ENCODE results near the gene HOXC13. TPM values are rescaled to one million over a fixed set of nuclear protein-coding genes. Genes with fewer than 3 reads are reported as not detected.
A peak's percentile ranks its signal among the peaks of the same experiment; 100 is the strongest.

The HOXC13 gene
- total RNA-seq, 2 experiments from 2014 or later, result not detected

- H3K4me3 ChIP-seq (ENCODE audit: low read length), result no peak overlapping the region
- ChIA-PET CTCF (interaction anchor here (1.8 kb wide), 1 partner anchor 19 kb away, joined by 4 read pairs; the partner anchor contains the start of gene HOXC10), POLR2A (interaction anchor here (1.5 kb wide), 1 partner anchor 10 kb away, joined by 5 read pairs; no protein-coding TSS in a partner anchor)
- peaks cover 8 to 58% of the 10 kb centered on the region in 2 experiments for H3K9me3 ChIP-seq (ENCODE audit: control insufficient read depth in 1 of 2, insufficient read depth in 1 of 2, low read length in 2 of 2)
- ATAC-seq (ENCODE audit: poor library complexity) (no peak), DNase-seq (no peak)
- peaks cover 96% of the 10 kb centered on the region for H3K27me3 Mint-ChIP-seq
- TF ChIP-seq CTCF (IDR thresholded peaks at IDR 0.05), result no peak
- no peaks in the 10 kb centered on the region for H3K36me3 Mint-ChIP-seq (ENCODE audit: low read depth)
- no peak overlapping the region for H3K27ac ChIP-seq (ENCODE audit: low read depth in 1 of 2, low read length in 2 of 2)
- H3K27ac Mint-ChIP-seq, result no peak overlapping the region
- H3K36me3 ChIP-seq (ENCODE audit: insufficient read depth, low read length), result no peaks in the 10 kb centered on the region
- H3K4me1 ChIP-seq (ENCODE audit: insufficient read depth, low read length), result peaks cover 39% of the 10 kb centered on the region
- peak overlapping the region; percentile 61 for H3K4me3 Mint-ChIP-seq
- intact Hi-C loops (cut with DNase I, micrococcal nuclease), result no loop called here
- H3K4me1 Mint-ChIP-seq (ENCODE audit: low read depth), result peaks cover 38% of the 10 kb centered on the region
- H3K27me3 ChIP-seq (ENCODE audit: control insufficient read depth in 1 of 2, insufficient read depth in 2 of 2, low read length in 2 of 2), result peaks cover 97 to 100% of the 10 kb centered on the region in 2 experiments
- no peaks in the 10 kb centered on the region for H3K9me3 Mint-ChIP-seq
These were observed 27.4 kb downstream of the HOXC13 start for GRCh38 chr12:53966085-53966384.

- ChIA-PET CTCF (interaction anchor here (1.8 kb wide), 1 partner anchor 18 kb away, joined by 4 read pairs; the partner anchor contains the start of gene HOXC10), POLR2A (interaction anchor here (1.5 kb wide), 1 partner anchor 9 kb away, joined by 5 read pairs; no protein-coding TSS in a partner anchor)
- Histone ChIP-seq H3K9me3 (ENCODE audit: control insufficient read depth in 1 of 2, insufficient read depth in 1 of 2, low read length in 2 of 2) (peaks cover 8 to 52% of the 10 kb centered on the region in 2 experiments), H3K4me3 (ENCODE audit: low read length) (no peak overlapping the region), H3K4me1 (ENCODE audit: insufficient read depth, low read length) (peaks cover 34% of the 10 kb centered on the region), H3K27ac (ENCODE audit: low read depth in 1 of 2, low read length in 2 of 2) (no peak overlapping the region), H3K27me3 (ENCODE audit: control insufficient read depth in 1 of 2, insufficient read depth in 2 of 2, low read length in 2 of 2) (peaks cover 97 to 100% of the 10 kb centered on the region in 2 experiments), H3K36me3 (ENCODE audit: insufficient read depth, low read length) (no peaks in the 10 kb centered on the region)
- Mint-ChIP-seq H3K9me3 (no peaks in the 10 kb centered on the region), H3K27ac (no peak overlapping the region), H3K27me3 (peaks cover 100% of the 10 kb centered on the region), H3K36me3 (ENCODE audit: low read depth) (no peaks in the 10 kb centered on the region), H3K4me3 (peak overlapping the region; percentile 61), H3K4me1 (ENCODE audit: low read depth) (peaks cover 38% of the 10 kb centered on the region)
- ATAC-seq (ENCODE audit: poor library complexity) (no peak), DNase-seq (no peak)
- intact Hi-C loops (cut with DNase I, micrococcal nuclease), result no loop called here
- no peak for TF ChIP-seq CTCF (IDR thresholded peaks at IDR 0.05)
These were observed 27.9 kb downstream of the HOXC13 start for GRCh38 chr12:53966385-53967133.

GRCh38 chr12:53967421-53967925, 28.8 kb downstream of the HOXC13 start:
- Mint-ChIP-seq H3K27me3 (peaks cover 100% of the 10 kb centered on the region), H3K27ac (no peak overlapping the region), H3K4me3 (no peak overlapping the region), H3K9me3 (no peaks in the 10 kb centered on the region), H3K36me3 (ENCODE audit: low read depth) (peaks cover 5% of the 10 kb centered on the region), H3K4me1 (ENCODE audit: low read depth) (peaks cover 38% of the 10 kb centered on the region)
- no peak for TF ChIP-seq CTCF (IDR thresholded peaks at IDR 0.05)
- CTCF ChIA-PET, result interaction anchor here (1.8 kb wide), 1 partner anchor 17 kb away, joined by 4 read pairs; the partner anchor contains the start of gene HOXC10
- H3K36me3 ChIP-seq (ENCODE audit: insufficient read depth, low read length), result no peaks in the 10 kb centered on the region
- no peak for ATAC-seq (ENCODE audit: poor library complexity)
- peaks cover 34% of the 10 kb centered on the region for H3K4me1 ChIP-seq (ENCODE audit: insufficient read depth, low read length)
- no peak overlapping the region for H3K27ac ChIP-seq (ENCODE audit: low read depth in 1 of 2, low read length in 2 of 2)
- no peak overlapping the region for H3K4me3 ChIP-seq (ENCODE audit: low read length)
- intact Hi-C loops (cut with DNase I, micrococcal nuclease), result no loop called here
- POLR2A ChIA-PET, result no interaction called here
- H3K27me3 ChIP-seq (ENCODE audit: control insufficient read depth in 1 of 2, insufficient read depth in 2 of 2, low read length in 2 of 2), result peaks cover 99 to 100% of the 10 kb centered on the region in 2 experiments
- no peak for DNase-seq
- H3K9me3 ChIP-seq (ENCODE audit: control insufficient read depth in 1 of 2, insufficient read depth in 1 of 2, low read length in 2 of 2), result peaks cover 8 to 53% of the 10 kb centered on the region in 2 experiments

Data from CD4-positive, alpha-beta T cell (primary cell).